A549 (cell line): ENCODE measurements around the gene ARL4D. TPM values are rescaled to one million over a fixed set of nuclear protein-coding genes. Genes with fewer than 3 reads are reported as not detected.

Source experiments
- ATAC-seq, 2 experiments: fragments of 200-7000 bp in 1 of 2; fragments of >200 bp in 1 of 2; cut with Nextera tagmentation in 1 of 2; cut with Tn5 transposase in 1 of 2; 3 replicates each; pipeline versions ENCODE4 v1.8.0 to v1.9.1; 2018 to 2020; ENCODE audit warnings: mild to moderate bottlenecking in 1 of 2, moderate library complexity in 1 of 2
- CTCF ChIA-PET: fragments of 300-600 bp; sonication (Branson Sonifier 250); formaldehyde crosslinking; extraction: SDS; loops from one replicate; lab custom pipeline; 2021; ENCODE audit warnings: antibody characterized with exemption, inconsistent platforms; lab: Yijun Ruan, JAX
- POLR2A ChIA-PET: fragments of 350-600 bp; formaldehyde crosslinking; extraction: SDS; loops from one replicate; lab custom pipeline; 2021; ENCODE audit warnings: antibody characterized with exemption, inconsistent platforms; lab: Yijun Ruan, JAX
- DNase-seq, 2 experiments: peaks; one replicate each; pipeline versions ENCODE4 v3.0.0 to v3.0.0-alpha.2; 2011 to 2016; ENCODE audit warnings: low read depth in 1 of 2, low spot score in 1 of 2
- FAIRE-seq: peaks from 2 replicates; lab custom pipeline; 2011; peaks lifted over from hg19 to GRCh38; lab: Jason Lieb, UNC
- H3K27ac ChIP-seq, 2 experiments: fragments of >200 bp; sonication (Bioruptor Twin); formaldehyde crosslinking; 3 replicates each; pipeline ENCODE4 v1.5.1; 2016 to 2017
- H3K4me1 ChIP-seq: fragments of >200 bp; sonication (Bioruptor Twin); formaldehyde crosslinking; 3 replicates; pipeline ENCODE4 v1.6.1; 2016
- H3K4me2 ChIP-seq: fragments of >200 bp; sonication (Bioruptor Twin); formaldehyde crosslinking; 3 replicates; pipeline ENCODE4 v1.6.1; 2016
- H3K4me3 ChIP-seq: fragments of >200 bp; sonication (Bioruptor Twin); formaldehyde crosslinking; 3 replicates; pipeline ENCODE4 v1.5.1; 2016
- H3K9me3 ChIP-seq: fragments of >200 bp; sonication (Bioruptor Twin); formaldehyde crosslinking; 3 replicates; pipeline ENCODE4 v1.6.1; 2016
- ATOH8 ChIP-seq: fragments of 250-450 bp; sonication (Bioruptor Pico); IDR thresholded peaks from 2 replicates; pipeline ENCODE4 v1.5.0; 2020; ENCODE audit warnings: low read depth, mild to moderate bottlenecking, moderate library complexity
- BCL3 ChIP-seq: fragments of >200 bp; sonication (Bioruptor Twin); formaldehyde crosslinking; IDR thresholded peaks from 3 replicates; pipeline ENCODE4 v1.6.1; 2016
- BHLHE40 ChIP-seq: IDR thresholded peaks from 2 replicates; pipeline ENCODE4 v1.6.1; 2012; ENCODE audit warnings: low read depth, low read length, inconsistent platforms
- CEBPB ChIP-seq, 2 experiments: fragments of >200 bp in 1 of 2; sonication (Bioruptor Twin) in 1 of 2; formaldehyde crosslinking in 1 of 2; IDR thresholded peaks; 2 replicates each; pipeline ENCODE4 v1.6.1; 2012 to 2016
- CHD2 ChIP-seq: fragments of 150-350 bp; IDR thresholded peaks from 2 replicates; pipeline ENCODE4 v1.6.1; 2014; ENCODE audit warnings: low read length; ENCODE audit not compliant: partially characterized antibody
- E2F6 ChIP-seq: IDR thresholded peaks from 2 replicates; pipeline ENCODE4 v1.6.1; 2012; ENCODE audit warnings: low read depth, borderline replicate concordance
- EHF ChIP-seq: fragments of 250-450 bp; sonication (Bioruptor Pico); IDR thresholded peaks from 2 replicates; pipeline ENCODE4 v1.5.0; 2020; ENCODE audit warnings: mild to moderate bottlenecking
- ELK1 ChIP-seq: fragments of 150-350 bp; IDR thresholded peaks from 2 replicates; pipeline ENCODE4 v1.6.1; 2014; ENCODE audit warnings: low read depth, mild to moderate bottlenecking, low read length
- EP300 ChIP-seq, 2 experiments: fragments of >200 bp; sonication (Bioruptor Twin); formaldehyde crosslinking; IDR thresholded peaks; 2 replicates in 1 of 2; 3 replicates in 1 of 2; pipeline ENCODE4 v1.6.1; 2016 to 2017
- FOSB ChIP-seq: fragments of 250-450 bp; sonication (Bioruptor Pico); IDR thresholded peaks from 2 replicates; pipeline ENCODE4 v1.5.0; 2020; ENCODE audit warnings: mild to moderate bottlenecking, moderate library complexity
- FOXS1 ChIP-seq: fragments of 250-450 bp; sonication (Bioruptor Pico); IDR thresholded peaks from 2 replicates; pipeline ENCODE4 v1.5.0; 2020; ENCODE audit warnings: mild to moderate bottlenecking, moderate library complexity
- GATA3 ChIP-seq: IDR thresholded peaks from 2 replicates; pipeline ENCODE4 v1.6.1; 2012; ENCODE audit warnings: borderline replicate concordance
- HES2 ChIP-seq: fragments of >200 bp; sonication (Bioruptor Twin); formaldehyde crosslinking; IDR thresholded peaks from 2 replicates; pipeline ENCODE4 v1.6.1; 2016
- HEYL ChIP-seq: fragments of 250-450 bp; sonication (Bioruptor Pico); IDR thresholded peaks from 2 replicates; pipeline ENCODE4 v1.8.0; 2021; ENCODE audit warnings: mild to moderate bottlenecking, moderate library complexity
- HOXA7 ChIP-seq: fragments of 250-450 bp; sonication (Bioruptor Pico); IDR thresholded peaks from 2 replicates; pipeline ENCODE4 v1.5.0; 2020; ENCODE audit warnings: mild to moderate bottlenecking, moderate library complexity
- HOXB5 ChIP-seq: fragments of 250-450 bp; sonication (Bioruptor Pico); IDR thresholded peaks from 2 replicates; pipeline ENCODE4 v1.5.0; 2020; ENCODE audit warnings: mild to moderate bottlenecking, moderate library complexity
- MAFK ChIP-seq: fragments of 450-650 bp; IDR thresholded peaks from 2 replicates; pipeline ENCODE4 v1.6.1; 2014; ENCODE audit not compliant: partially characterized antibody
- MAX ChIP-seq: IDR thresholded peaks from 2 replicates; pipeline ENCODE4 v1.6.1; 2012
- MAZ ChIP-seq: fragments of 150-350 bp; IDR thresholded peaks from 2 replicates; pipeline ENCODE4 v1.6.1; 2014; ENCODE audit warnings: antibody characterized with exemption, low read depth, low read length, borderline replicate concordance
- NPAS2 ChIP-seq: fragments of 250-450 bp; sonication (Bioruptor Pico); IDR thresholded peaks from 2 replicates; pipeline ENCODE4 v1.8.0; 2022; ENCODE audit warnings: mild to moderate bottlenecking, moderate library complexity, borderline replicate concordance
- NR3C1 ChIP-seq: fragments of >200 bp; sonication (Bioruptor Twin); formaldehyde crosslinking; IDR thresholded peaks from 3 replicates; pipeline ENCODE4 v1.6.1; 2017
- PHF8 ChIP-seq: fragments of 200-600 bp; sonication (generic); IDR thresholded peaks from 2 replicates; pipeline ENCODE4 v1.6.1; 2016; ENCODE audit warnings: low read depth, mild to moderate bottlenecking, antibody characterized with exemption, moderate library complexity, borderline replicate concordance
- POLR2A ChIP-seq: IDR thresholded peaks from 2 replicates; pipeline ENCODE4 v1.6.1; 2012; ENCODE audit warnings: mild to moderate bottlenecking, low read length
- POLR2AphosphoS2 ChIP-seq: conservative IDR thresholded peaks from 2 replicates; pipeline ENCODE4 v1.6.1; 2012; ENCODE audit warnings: low read length, improper control_type of control experiment, inconsistent platforms
- RAD21 ChIP-seq, 2 experiments: fragments of >200 bp in 1 of 2; sonication (Bioruptor Twin) in 1 of 2; formaldehyde crosslinking in 1 of 2; IDR thresholded peaks in 1 of 2; conservative IDR thresholded peaks in 1 of 2; 2 replicates in 1 of 2; 3 replicates in 1 of 2; pipeline ENCODE4 v1.6.1; 2012 to 2018; ENCODE audit warnings: inconsistent platforms in 1 of 2
- RARB ChIP-seq: fragments of 250-450 bp; sonication (Bioruptor Pico); IDR thresholded peaks from 2 replicates; pipeline ENCODE4 v1.8.0; 2021; ENCODE audit warnings: mild to moderate bottlenecking, moderate library complexity
- RCOR1 ChIP-seq: fragments of 150-350 bp; IDR thresholded peaks from 2 replicates; pipeline ENCODE4 v1.6.1; 2014; ENCODE audit warnings: antibody characterized with exemption, low read length, low read depth
- RFX5 ChIP-seq: fragments of 450-650 bp; IDR thresholded peaks from 2 replicates; pipeline ENCODE4 v1.7.1; 2014; ENCODE audit warnings: antibody characterized with exemption, mild to moderate bottlenecking, moderate library complexity
- SMC3 ChIP-seq: fragments of >200 bp; sonication (Bioruptor Twin); formaldehyde crosslinking; IDR thresholded peaks from 3 replicates; pipeline ENCODE4 v1.6.1; 2018; ENCODE audit warnings: inconsistent platforms
- TP53 ChIP-seq: fragments of 250-450 bp; sonication (Bioruptor Pico); IDR thresholded peaks from 2 replicates; pipeline ENCODE4 v1.5.0; 2021; ENCODE audit warnings: mild to moderate bottlenecking, moderate library complexity
- WGBS: methylation state at CpG from one replicate; pipeline ENCODE4 v1.1.6; 2017; ENCODE audit errors: missing lambda C conversion rate; 5-methylcytosine and 5-hydroxymethylcytosine counted together
- polyA plus RNA-seq, 4 experiments: library from polyadenylated mRNA; depleted of rRNA in 3 of 4; stranded (reverse); fragments of >200 nt; fragmentation: RNase III in 1 of 4; extraction: RNeasy Plus Mini Kit Qiagen cat#74134 plus additional on column Dnase treatment in 1 of 4; gene quantifications; 2 replicates in 3 of 4; 3 replicates in 1 of 4; pipeline ENCODE4 v1.2.3, GENCODE V29; 2011 to 2017

ARL4D gene
- polyA plus RNA-seq, 2 of the 4 experiments (the other 2 are of a cell fraction), result 11.7 to 21.0 TPM

GRCh38 chr17:43402078-43402477 is 3.3 kb downstream of the ARL4D start:
- POLR2A ChIA-PET, result interaction anchor here (1.2 to 2.1 kb wide), 5 partner anchors 14 to 41 kb away, joined by 4 to 15 read pairs (median 12); no protein-coding TSS in a partner anchor
- TF ChIP-seq MAX (no peak), PHF8 (no peak), NR3C1 (no peak), FOXS1 (CRISPR knock-in tag) (no peak), FOSB (no peak), E2F6 (no peak), RCOR1 (no peak), CHD2 (no peak)
- ATAC-seq (no peak), FAIRE-seq (no peak), DNase-seq (no peak)
- H3K4me2 ChIP-seq, result peak overlapping the region; percentile 85
- H3K27ac ChIP-seq, result peak overlapping the region; percentile 52 to 95; a peak in 4 of 6 replicates
- no peaks in the 10 kb centered on the region for H3K9me3 ChIP-seq
- H3K4me3 ChIP-seq, result no peak overlapping the region
- WGBS, result 94% methylated on average over 6 of the region's 6 CpGs
- CTCF ChIA-PET, result interaction anchor here (1.1 to 50.6 kb wide), 4 partner anchors 5 to 74 kb away, joined by 3 to 2036 read pairs (median 386); partner anchors contain the start of genes ARL4D and DHX8
- peaks cover 41% of the 10 kb centered on the region for H3K4me1 ChIP-seq

GRCh38 chr17:43402567-43402966 is 3.8 kb downstream of the ARL4D start:
- H3K4me2 ChIP-seq, result no peak overlapping the region
- peaks cover 46% of the 10 kb centered on the region for H3K4me1 ChIP-seq
- H3K9me3 ChIP-seq, result no peaks in the 10 kb centered on the region
- no peak for DNase-seq
- TF ChIP-seq RAD21 (conservative IDR thresholded peaks at IDR 0.05 in 1 of 2, IDR thresholded peaks at IDR 0.05 in 1 of 2), result no peak
- TF ChIP-seq MAFK, result no peak
- no peak for TF ChIP-seq POLR2AphosphoS2
- TF ChIP-seq TP53 (CRISPR knock-in tag), result no peak
- no peak for TF ChIP-seq GATA3
- no peak for TF ChIP-seq EP300 (IDR thresholded peaks at IDR 0.05)
- no peak for TF ChIP-seq ELK1
- no peak for TF ChIP-seq MAZ
- TF ChIP-seq BCL3, result no peak
- TF ChIP-seq FOSB, result no peak
- no peak for TF ChIP-seq RCOR1
- no peak for TF ChIP-seq E2F6
- TF ChIP-seq RFX5, result no peak
- TF ChIP-seq, all 56 proteins: peak for 0
- 92% methylated on average over 3 of the region's 3 CpGs for WGBS
- H3K4me3 ChIP-seq, result no peak overlapping the region
- peak overlapping the region in 1 of 2 experiments; percentile 95; a peak in 2 of 6 replicates for H3K27ac ChIP-seq
- ATAC-seq (no peak), FAIRE-seq (no peak)
- ChIA-PET POLR2A (interaction anchor here (0.7 to 1.9 kb wide), 3 partner anchors 17 to 81 kb away, joined by 5 to 7 read pairs (median 5); partner anchors contain the start of gene DHX8), CTCF (interaction anchor here (1.1 to 50.6 kb wide), 6 partner anchors 6 to 73 kb away, joined by 3 to 2036 read pairs (median 196); partner anchors contain the start of genes ARL4D and DHX8)

GRCh38 chr17:43403846-43404245 is 5.1 kb downstream of the ARL4D start:
- peaks cover 49% of the 10 kb centered on the region for H3K4me1 ChIP-seq
- 92% methylated on average over 5 of the region's 5 CpGs for WGBS
- ATAC-seq (no peak), FAIRE-seq (no peak), DNase-seq (no peak)
- POLR2A ChIA-PET, result interaction anchor here (0.8 to 1.9 kb wide), 3 partner anchors 15 to 80 kb away, joined by 5 read pairs; partner anchors contain the start of gene DHX8
- CTCF ChIA-PET, result interaction anchor here (0.8 to 50.6 kb wide), 6 partner anchors 7 to 72 kb away, joined by 3 to 2036 read pairs (median 196); partner anchors contain the start of genes ARL4D and DHX8
- no peak overlapping the region for H3K4me3 ChIP-seq
- peak overlapping the region in 1 of 2 experiments; percentile 48; a peak in 3 of 6 replicates for H3K27ac ChIP-seq
- H3K9me3 ChIP-seq, result no peaks in the 10 kb centered on the region
- no peak overlapping the region for H3K4me2 ChIP-seq
- TF ChIP-seq CEBPB (IDR thresholded peaks at IDR 0.05), result no peak
- TF ChIP-seq TP53 (CRISPR knock-in tag), result no peak
- TF ChIP-seq NR3C1, result no peak
- TF ChIP-seq RARB (CRISPR knock-in tag), result no peak
- no peak for TF ChIP-seq NPAS2
- no peak for TF ChIP-seq HOXB5 (CRISPR knock-in tag)
- TF ChIP-seq POLR2A, result no peak
- no peak for TF ChIP-seq EHF (CRISPR knock-in tag)
- no peak for TF ChIP-seq SMC3
- no peak for TF ChIP-seq PHF8
- no peak for TF ChIP-seq ATOH8 (CRISPR knock-in tag)
- TF ChIP-seq HES2, result no peak
- no peak for TF ChIP-seq BHLHE40
- no peak for TF ChIP-seq HEYL
- TF ChIP-seq HOXA7 (CRISPR knock-in tag), result no peak
- TF ChIP-seq RFX5, result no peak
- TF ChIP-seq, all 56 proteins: peak for 0
